Renal cortical epithelial cell (primary cell): ENCODE measurements around the gene KPTN. TPM values are rescaled to one million over a fixed set of nuclear protein-coding genes. Genes with fewer than 3 reads are reported as not detected.

Source experiments
- DNase-seq: peaks from one replicate; pipeline ENCODE4 v3.0.0-alpha.2; 2011; ENCODE audit warnings: low read depth
- total RNA-seq: library from RNA; depleted of rRNA; stranded (reverse); fragments of >200 nt; gene quantifications from 2 replicates; pipeline ENCODE4 v1.2.3, GENCODE V29; 2014

KPTN gene
- total RNA-seq, 1 donor from 2014 or later = 7.1 TPM

- DNase-seq = no peak
Measured at GRCh38 chr19:47509170-47509847, 25.3 kb upstream of the KPTN start.

- DNase-seq = no peak
Measured at GRCh38 chr19:47508721-47509120, 24.7 kb upstream of the KPTN start.

- no peak for DNase-seq
Measured at GRCh38 chr19:47507924-47508553, 24.0 kb upstream of the KPTN start.

GRCh38 chr19:47507012-47507411, 23.0 kb upstream of the KPTN start:
- DNase-seq = peak; percentile 14

DNA sequence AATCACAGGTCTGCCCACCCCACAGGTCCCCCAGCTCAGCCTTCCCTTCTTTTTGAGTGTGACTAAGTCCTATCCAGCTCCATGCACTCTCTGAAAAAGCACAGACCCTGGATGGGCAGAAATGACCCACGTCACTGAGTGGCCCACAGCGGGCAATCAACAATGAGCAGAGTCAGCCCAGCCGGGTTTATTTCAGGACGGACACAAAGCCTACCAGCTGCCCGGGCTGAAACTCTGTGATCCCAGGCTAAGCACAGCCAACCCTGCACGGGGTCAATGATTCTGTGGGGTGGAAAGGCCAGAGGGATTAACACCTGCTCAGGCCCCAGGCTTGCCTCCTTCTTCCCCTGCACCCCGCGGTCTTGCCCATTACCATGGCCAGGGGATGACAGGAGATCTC, 22.4 kb upstream of the KPTN start:
- no peak for DNase-seq

- DNase-seq = no peak
Measured at GRCh38 chr19:47505506-47505905, 21.5 kb upstream of the KPTN start.

DNA sequence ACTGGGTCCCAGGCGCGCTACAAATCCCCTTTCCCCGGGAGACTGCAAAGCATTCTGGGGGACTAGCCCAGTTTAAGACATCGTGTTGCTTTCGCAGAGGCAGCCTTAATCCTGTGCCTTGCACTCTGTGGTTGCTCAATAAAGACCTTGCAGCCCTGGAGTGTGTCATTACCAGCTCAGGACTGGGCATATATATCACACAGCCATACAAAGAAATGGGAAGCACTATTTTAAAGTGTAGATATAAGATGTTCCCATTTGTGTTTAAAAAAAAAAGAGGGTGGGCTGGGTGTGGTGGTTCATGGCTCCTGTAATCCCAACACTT, 19.8 kb upstream of the KPTN start:
- no peak for DNase-seq

- DNase-seq = no peak
Measured at GRCh38 chr19:47503130-47503825, 19.3 kb upstream of the KPTN start.

GRCh38 chr19:47499863-47500830, 16.1 kb upstream of the KPTN start:
- DNase-seq = no peak

DNA sequence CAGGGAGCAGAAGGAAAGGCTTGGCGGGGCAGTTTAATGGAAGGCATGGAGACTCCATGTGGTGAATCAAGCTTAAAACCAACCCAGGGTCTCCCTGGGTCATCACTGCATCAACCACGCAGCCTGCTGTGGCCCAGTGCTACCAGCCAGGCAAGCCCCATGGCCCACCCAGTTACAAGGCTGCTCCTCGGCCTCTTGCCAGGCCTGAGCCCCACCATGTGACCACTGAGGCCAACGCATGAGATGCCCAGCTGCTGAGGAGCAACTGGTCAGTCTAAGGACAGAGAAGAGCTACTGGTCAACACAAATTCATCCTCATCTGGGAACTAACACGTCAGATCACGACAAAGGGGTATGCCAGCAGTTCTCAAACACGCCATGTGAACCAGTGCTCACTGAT, 15.4 kb upstream of the KPTN start:
- DNase-seq = no peak

GRCh38 chr19:47498561-47498960, 14.5 kb upstream of the KPTN start:
- no peak for DNase-seq

GRCh38 chr19:47497821-47498520, 14.0 kb upstream of the KPTN start:
- DNase-seq = no peak

GRCh38 chr19:47497050-47497766, 13.2 kb upstream of the KPTN start:
- no peak for DNase-seq

- DNase-seq = no peak
Measured at GRCh38 chr19:47495478-47496372, 11.7 kb upstream of the KPTN start.

DNA sequence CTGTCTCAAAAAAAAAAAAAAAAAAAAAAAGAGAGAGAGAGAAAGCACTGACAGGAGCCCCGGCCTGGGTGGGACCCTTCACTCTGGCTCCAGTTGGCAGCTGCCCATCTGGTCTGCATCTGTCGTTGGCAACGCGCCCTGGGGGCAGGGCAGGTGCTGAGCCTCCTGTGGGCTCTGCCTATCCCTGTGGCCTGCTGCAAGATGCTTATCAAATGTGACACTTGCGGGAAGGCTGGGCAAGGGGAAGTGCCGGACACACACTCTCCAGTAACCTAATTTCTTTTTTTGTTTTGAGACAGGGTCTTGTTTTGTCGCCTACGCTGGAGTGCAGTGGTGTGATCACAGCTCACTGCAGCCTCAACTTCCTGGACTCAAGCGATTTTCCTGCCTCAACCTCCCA, 10.7 kb upstream of the KPTN start:
- DNase-seq = no peak

DNA sequence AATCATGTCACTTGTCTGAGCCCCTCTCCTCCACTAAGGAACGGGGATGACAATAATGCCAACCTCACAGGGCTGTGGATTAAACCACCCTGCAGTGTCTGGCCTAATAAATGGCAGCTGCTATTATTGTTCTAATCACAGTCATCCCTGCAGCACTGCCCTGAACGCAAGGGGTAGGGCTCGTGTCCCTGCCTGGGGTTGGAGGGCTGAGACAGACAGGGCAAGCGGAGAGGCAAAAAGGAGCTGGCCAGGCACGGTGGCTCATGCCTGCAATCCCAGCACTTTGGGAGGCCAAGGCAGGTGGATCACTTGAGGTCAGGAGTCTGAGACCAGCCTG, 10.2 kb upstream of the KPTN start:
- no peak for DNase-seq

- DNase-seq = no peak
Measured at GRCh38 chr19:47493378-47494210, 9.6 kb upstream of the KPTN start.

DNA sequence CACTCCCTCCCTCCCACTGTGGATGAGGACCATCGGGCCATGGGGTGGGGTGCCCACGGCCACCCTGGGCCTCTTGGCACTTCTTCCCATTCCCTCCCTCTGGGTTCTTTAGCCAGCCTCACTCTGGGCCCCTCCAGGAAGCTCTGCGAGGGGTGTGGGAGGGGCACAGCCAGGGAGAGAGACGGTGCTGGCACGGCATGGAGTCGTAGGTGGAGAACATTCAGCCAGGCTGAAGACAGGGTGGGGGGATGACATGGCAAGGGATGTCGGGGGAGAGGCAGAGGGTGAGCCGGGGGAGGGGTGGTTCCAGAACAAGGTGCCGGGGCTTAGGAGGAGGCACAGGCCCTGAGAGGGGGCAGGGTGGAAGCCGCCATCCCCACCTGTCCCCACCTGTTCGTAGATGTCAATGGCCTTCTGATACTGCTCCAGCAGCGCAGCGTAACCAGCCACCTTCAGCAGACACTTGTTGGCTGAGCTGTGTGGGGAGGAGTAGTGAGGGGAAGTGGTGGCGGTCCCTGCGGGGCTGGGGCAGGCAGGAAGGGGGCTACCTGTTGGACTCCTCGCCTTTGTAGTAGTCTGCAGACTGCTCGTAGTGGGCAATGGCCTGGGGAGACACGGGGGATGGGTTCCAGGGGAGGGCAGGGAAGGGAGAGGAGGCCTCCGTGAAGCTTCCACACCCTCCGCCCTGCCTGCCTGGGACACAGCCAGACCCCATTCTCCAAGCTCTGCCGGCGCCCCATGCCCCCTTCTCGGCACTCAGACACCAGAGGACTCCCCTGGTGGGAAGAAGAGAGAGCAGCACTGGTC, 8.8 kb upstream of the KPTN start:
- no peak for DNase-seq
